ENCODE measurements around the gene RNPC3. TPM values are rescaled to one million over a fixed set of nuclear protein-coding genes. Genes with fewer than 3 reads are reported as not detected.

Gene RNPC3, protein sequence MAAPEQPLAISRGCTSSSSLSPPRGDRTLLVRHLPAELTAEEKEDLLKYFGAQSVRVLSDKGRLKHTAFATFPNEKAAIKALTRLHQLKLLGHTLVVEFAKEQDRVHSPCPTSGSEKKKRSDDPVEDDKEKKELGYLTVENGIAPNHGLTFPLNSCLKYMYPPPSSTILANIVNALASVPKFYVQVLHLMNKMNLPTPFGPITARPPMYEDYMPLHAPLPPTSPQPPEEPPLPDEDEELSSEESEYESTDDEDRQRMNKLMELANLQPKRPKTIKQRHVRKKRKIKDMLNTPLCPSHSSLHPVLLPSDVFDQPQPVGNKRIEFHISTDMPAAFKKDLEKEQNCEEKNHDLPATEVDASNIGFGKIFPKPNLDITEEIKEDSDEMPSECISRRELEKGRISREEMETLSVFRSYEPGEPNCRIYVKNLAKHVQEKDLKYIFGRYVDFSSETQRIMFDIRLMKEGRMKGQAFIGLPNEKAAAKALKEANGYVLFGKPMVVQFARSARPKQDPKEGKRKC
- total RNA-seq (ENCODE audit: low replicate concordance): 35.1 and 46.8 TPM in 2 replicates

DNA sequence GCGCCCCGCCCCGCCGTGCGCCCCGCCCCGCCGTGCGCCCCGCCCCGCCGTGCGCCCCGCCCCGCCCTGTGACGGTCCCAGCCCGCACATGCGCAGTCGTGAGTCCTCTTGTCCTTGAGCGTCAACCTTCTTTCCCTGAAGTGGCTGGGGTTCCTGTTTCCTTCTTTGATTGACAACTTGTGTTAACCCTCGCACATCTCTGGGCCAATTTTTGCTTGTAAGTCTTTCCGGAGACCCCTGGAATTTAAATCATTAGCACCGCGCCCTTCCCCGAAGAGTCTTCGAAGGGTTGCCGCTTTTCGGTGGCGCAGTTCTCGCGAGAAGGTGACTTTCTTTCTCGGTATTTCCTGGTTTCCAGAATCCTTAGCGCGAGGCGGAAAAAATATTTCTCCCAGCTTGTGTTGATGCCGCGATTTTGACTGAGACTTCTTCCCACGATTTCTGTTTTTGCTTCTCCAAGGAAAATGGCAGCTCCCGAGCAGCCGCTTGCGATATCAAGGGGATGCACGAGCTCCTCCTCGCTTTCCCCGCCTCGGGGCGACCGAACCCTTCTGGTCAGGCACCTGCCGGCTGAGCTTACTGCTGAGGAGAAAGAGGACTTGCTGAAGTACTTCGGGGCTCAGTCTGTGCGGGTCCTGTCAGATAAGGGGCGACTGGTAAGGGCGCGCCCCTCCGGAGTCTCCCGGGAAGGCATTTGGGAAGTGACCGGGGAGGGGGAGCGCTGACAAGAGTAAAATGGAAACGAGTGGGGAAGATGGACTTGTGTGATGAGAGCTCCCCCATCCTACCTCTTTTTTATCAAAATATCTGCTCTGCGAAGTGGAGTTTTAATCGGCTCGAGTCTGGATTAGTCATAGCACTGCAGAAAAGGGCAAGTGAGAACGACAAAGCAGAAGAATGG, at the start of gene RNPC3:
RNPC3 (plus strand) TSS at position 93 of the 901 bp plus-strand sequence; CDS start at position 465, 372 bp downstream.
- Histone ChIP-seq H3K9me3 (ENCODE audit: low read depth) (no peaks in the 10 kb centered on the region), H3K4me3 (peak within 1 kb of the TSS; percentile 85), H3K4me2 (peak within 1 kb of the TSS; percentile 97), H4K20me1 (ENCODE audit: low read depth) (peaks cover 5% of the 10 kb centered on the region), H3K4me1 (peaks cover 14% of the 10 kb centered on the region), H3K9ac (peak within 1 kb of the TSS; percentile 88), H3K27me3 (no peaks in the 10 kb centered on the region), H2AFZ (replicated peaks) (peak within 1 kb of the TSS; percentile 95), H3K79me2 (ENCODE audit: low read depth) (peaks cover 47% of the 10 kb centered on the region), H3F3A (ENCODE audit: low read depth) (peaks cover 16% of the 10 kb centered on the region), H3K27ac (peak within 1 kb of the TSS; percentile 89), H3K36me3 (no peaks in the 10 kb centered on the region)
- DNase-seq (ENCODE audit: low spot score): peak; percentile 92
- Mint-ChIP-seq H3K9me3 (peaks cover 3% of the 10 kb centered on the region), H3K27me3 (ENCODE audit: insufficient read depth, low read depth) (peaks cover 2% of the 10 kb centered on the region), H3K36me3 (peaks cover 13% of the 10 kb centered on the region), H3K27ac (peak within 1 kb of the TSS; percentile 98), H3K4me1 (peaks cover 16% of the 10 kb centered on the region), H3K4me3 (peak within 1 kb of the TSS; percentile 96)
- TF ChIP-seq EZH2 (IDR thresholded peaks at IDR 0.05): no peak
- no peak for TF ChIP-seq EZH2phosphoT487 (IDR thresholded peaks at IDR 0.05)
- TF ChIP-seq, protein P1, sequence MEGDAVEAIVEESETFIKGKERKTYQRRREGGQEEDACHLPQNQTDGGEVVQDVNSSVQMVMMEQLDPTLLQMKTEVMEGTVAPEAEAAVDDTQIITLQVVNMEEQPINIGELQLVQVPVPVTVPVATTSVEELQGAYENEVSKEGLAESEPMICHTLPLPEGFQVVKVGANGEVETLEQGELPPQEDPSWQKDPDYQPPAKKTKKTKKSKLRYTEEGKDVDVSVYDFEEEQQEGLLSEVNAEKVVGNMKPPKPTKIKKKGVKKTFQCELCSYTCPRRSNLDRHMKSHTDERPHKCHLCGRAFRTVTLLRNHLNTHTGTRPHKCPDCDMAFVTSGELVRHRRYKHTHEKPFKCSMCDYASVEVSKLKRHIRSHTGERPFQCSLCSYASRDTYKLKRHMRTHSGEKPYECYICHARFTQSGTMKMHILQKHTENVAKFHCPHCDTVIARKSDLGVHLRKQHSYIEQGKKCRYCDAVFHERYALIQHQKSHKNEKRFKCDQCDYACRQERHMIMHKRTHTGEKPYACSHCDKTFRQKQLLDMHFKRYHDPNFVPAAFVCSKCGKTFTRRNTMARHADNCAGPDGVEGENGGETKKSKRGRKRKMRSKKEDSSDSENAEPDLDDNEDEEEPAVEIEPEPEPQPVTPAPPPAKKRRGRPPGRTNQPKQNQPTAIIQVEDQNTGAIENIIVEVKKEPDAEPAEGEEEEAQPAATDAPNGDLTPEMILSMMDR (IDR thresholded peaks at IDR 0.05): peak; percentile 27

DNA sequence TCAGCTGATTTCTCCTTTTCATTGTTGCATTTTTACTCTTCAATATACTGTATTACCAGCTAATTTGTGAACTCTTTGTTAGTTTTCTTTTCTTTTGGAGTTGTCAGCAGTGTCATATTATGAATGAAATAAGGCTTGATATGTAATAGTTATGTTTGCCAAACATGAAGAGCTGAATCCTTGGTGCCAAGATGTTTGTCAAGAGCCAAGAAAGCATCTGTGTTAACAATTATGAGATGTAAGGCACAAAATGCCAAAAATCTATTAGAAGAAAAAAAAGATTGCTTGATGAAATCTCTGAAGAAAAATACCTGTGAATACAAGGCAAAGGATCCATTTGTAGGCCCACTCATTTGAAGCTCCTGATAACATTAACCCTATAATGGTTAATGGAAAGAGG, 48.4 kb upstream of the RNPC3 start:
- H3K9me3 ChIP-seq (ENCODE audit: low read depth): no peaks in the 10 kb centered on the region
- Mint-ChIP-seq H3K9me3 (no peaks in the 10 kb centered on the region), H3K4me1 (no peaks in the 10 kb centered on the region), H3K27me3 (ENCODE audit: insufficient read depth, low read depth) (no peaks in the 10 kb centered on the region), H3K27ac (no peak overlapping the region), H3K4me3 (no peak overlapping the region), H3K36me3 (no peaks in the 10 kb centered on the region)
- no peak overlapping the region for H3K27ac ChIP-seq
- TF ChIP-seq, protein P1 (IDR thresholded peaks at IDR 0.05): no peak
- TF ChIP-seq EZH2 (IDR thresholded peaks at IDR 0.05) (no peak), EZH2phosphoT487 (IDR thresholded peaks at IDR 0.05) (no peak)
- no peaks in the 10 kb centered on the region for H4K20me1 ChIP-seq (ENCODE audit: low read depth)
- H3K36me3 ChIP-seq: no peaks in the 10 kb centered on the region
- no peak overlapping the region for H2AFZ ChIP-seq (replicated peaks)
- no peak overlapping the region for H3K9ac ChIP-seq
- H3K4me1 ChIP-seq: no peaks in the 10 kb centered on the region
- H3K4me3 ChIP-seq: no peak overlapping the region
- DNase-seq (ENCODE audit: low spot score): no peak
- H3K79me2 ChIP-seq (ENCODE audit: low read depth): no peaks in the 10 kb centered on the region
- H3F3A ChIP-seq (ENCODE audit: low read depth): no peaks in the 10 kb centered on the region
- no peaks in the 10 kb centered on the region for H3K27me3 ChIP-seq
- no peak overlapping the region for H3K4me2 ChIP-seq

DNA sequence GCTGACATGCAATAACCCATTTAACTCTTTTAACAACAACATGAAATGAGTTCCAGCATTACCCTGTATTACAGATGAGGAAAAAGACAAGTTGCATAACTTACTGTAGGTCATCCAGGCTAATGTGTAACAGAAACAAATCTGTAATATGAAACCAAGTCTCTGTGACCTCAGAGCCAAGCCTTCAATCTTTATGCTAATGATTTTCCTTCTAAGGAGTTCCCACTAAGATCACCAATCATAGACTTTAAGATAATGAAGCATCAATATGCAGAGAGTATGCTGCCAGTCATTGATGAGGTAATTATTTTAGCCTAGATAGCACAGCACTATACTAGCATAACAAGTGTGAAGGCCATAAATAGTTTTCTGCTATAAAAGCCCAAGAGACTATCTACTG, 35.6 kb upstream of the RNPC3 start:
- Mint-ChIP-seq H3K9me3 (no peaks in the 10 kb centered on the region), H3K4me1 (peaks cover 2% of the 10 kb centered on the region), H3K36me3 (no peaks in the 10 kb centered on the region), H3K27me3 (ENCODE audit: insufficient read depth, low read depth) (no peaks in the 10 kb centered on the region), H3K27ac (no peak overlapping the region), H3K4me3 (no peak overlapping the region)
- Histone ChIP-seq H3K36me3 (no peaks in the 10 kb centered on the region), H3K9me3 (ENCODE audit: low read depth) (no peaks in the 10 kb centered on the region), H4K20me1 (ENCODE audit: low read depth) (no peaks in the 10 kb centered on the region), H3F3A (ENCODE audit: low read depth) (no peaks in the 10 kb centered on the region), H3K4me3 (no peak overlapping the region), H3K27me3 (no peaks in the 10 kb centered on the region), H3K4me2 (no peak overlapping the region), H3K79me2 (ENCODE audit: low read depth) (no peaks in the 10 kb centered on the region), H3K27ac (no peak overlapping the region), H3K9ac (no peak overlapping the region), H3K4me1 (no peaks in the 10 kb centered on the region), H2AFZ (replicated peaks) (peak overlapping the region; percentile 22)
- TF ChIP-seq, protein P1 (IDR thresholded peaks at IDR 0.05): no peak
- TF ChIP-seq EZH2 (IDR thresholded peaks at IDR 0.05): no peak
- TF ChIP-seq EZH2phosphoT487 (IDR thresholded peaks at IDR 0.05): no peak
- DNase-seq (ENCODE audit: low spot score): no peak

All from neural progenitor cell (in vitro differentiated cells).